Keratinocyte (primary cell): Measurements from ENCODE around the gene GRIA1.

Experiments
- EZH2 ChIP-seq: IDR thresholded peaks from one replicate; pipeline ENCODE4 v1.6.1; 2012; ENCODE audit warnings: inconsistent platforms, mild to moderate bottlenecking, low read length, moderate library complexity
- TF ChIP-seq, protein P1 (sequence below), 3 experiments: IDR thresholded peaks in 1 of 3; conservative IDR thresholded peaks in 1 of 3; optimal IDR thresholded peaks in 1 of 3; 2 replicates in 2 of 3; 3 replicates in 1 of 3; pipeline versions ENCODE3 to v1.5.1; 2011; ENCODE audit warnings: low read length in 3 of 3, mild to moderate bottlenecking in 3 of 3, moderate library complexity in 2 of 3, control low read depth in 1 of 3, inconsistent platforms in 1 of 3; ENCODE audit not compliant: insufficient read depth in 2 of 3; ENCODE audit errors: extremely low read depth in 1 of 3

DNA sequence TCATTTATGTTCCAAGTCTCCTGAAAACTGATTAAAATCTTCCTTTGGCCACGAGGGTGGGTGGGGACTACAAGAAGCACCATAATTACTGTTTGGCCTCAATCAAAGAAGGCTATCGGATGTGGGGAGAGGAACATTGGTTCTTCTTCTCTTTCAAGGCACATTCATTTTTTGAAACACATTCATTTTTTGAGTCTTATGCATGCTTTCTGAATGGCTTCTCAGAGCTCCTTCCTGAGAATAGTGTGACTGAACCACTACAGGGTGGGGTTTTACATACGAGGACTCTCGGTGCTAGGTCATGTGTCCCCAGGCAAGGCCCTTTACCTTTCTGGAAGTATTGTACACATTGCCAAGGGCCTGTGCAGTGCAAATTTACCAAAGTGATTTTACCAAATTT, 7.0 kb upstream of the GRIA1 start:
- no peak for TF ChIP-seq EZH2
- TF ChIP-seq, protein P1, sequence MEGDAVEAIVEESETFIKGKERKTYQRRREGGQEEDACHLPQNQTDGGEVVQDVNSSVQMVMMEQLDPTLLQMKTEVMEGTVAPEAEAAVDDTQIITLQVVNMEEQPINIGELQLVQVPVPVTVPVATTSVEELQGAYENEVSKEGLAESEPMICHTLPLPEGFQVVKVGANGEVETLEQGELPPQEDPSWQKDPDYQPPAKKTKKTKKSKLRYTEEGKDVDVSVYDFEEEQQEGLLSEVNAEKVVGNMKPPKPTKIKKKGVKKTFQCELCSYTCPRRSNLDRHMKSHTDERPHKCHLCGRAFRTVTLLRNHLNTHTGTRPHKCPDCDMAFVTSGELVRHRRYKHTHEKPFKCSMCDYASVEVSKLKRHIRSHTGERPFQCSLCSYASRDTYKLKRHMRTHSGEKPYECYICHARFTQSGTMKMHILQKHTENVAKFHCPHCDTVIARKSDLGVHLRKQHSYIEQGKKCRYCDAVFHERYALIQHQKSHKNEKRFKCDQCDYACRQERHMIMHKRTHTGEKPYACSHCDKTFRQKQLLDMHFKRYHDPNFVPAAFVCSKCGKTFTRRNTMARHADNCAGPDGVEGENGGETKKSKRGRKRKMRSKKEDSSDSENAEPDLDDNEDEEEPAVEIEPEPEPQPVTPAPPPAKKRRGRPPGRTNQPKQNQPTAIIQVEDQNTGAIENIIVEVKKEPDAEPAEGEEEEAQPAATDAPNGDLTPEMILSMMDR (optimal IDR thresholded peaks at IDR 0.05 in 1 of 3, IDR thresholded peaks at IDR 0.05 in 1 of 3, conservative IDR thresholded peaks at IDR 0.05 in 1 of 3; ENCODE audit: extremely low read depth in 1 of 3, insufficient read depth in 2 of 3, low read length in 3 of 3) = no peak
